Stimulated activated CD4-positive, alpha-beta T cell treated with anti-CD3 and anti-CD28 coated beads, Interleukin-4, amount 100 ng/mL, for 1 hour (primary cell): ENCODE results near the gene TMEM30B.

ENCODE experiments used
- DNase-seq: peaks from one replicate; pipeline ENCODE4 v3.0.0-alpha.2; 2020

TMEM30B gene

DNA sequence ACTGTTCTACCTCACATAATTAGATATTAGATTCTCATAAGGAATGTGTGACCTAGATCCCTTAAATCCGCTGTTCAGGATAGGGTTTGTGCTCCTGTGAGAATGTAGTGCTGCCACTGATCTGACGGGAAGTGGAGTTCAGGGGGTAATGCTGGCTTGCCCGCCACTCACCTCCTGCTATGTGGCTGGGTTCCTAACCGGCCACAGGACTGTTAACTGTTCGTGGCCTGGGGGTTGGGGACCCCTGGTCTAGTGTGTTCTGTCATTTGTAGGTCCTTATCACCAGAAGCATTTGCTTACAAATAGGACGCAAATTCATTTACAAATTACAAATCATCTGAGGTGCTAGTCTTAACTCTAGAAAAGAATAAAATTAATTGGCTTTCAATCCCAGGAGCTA lies 16.4 kb upstream of the TMEM30B start:
- no peak for DNase-seq

DNA sequence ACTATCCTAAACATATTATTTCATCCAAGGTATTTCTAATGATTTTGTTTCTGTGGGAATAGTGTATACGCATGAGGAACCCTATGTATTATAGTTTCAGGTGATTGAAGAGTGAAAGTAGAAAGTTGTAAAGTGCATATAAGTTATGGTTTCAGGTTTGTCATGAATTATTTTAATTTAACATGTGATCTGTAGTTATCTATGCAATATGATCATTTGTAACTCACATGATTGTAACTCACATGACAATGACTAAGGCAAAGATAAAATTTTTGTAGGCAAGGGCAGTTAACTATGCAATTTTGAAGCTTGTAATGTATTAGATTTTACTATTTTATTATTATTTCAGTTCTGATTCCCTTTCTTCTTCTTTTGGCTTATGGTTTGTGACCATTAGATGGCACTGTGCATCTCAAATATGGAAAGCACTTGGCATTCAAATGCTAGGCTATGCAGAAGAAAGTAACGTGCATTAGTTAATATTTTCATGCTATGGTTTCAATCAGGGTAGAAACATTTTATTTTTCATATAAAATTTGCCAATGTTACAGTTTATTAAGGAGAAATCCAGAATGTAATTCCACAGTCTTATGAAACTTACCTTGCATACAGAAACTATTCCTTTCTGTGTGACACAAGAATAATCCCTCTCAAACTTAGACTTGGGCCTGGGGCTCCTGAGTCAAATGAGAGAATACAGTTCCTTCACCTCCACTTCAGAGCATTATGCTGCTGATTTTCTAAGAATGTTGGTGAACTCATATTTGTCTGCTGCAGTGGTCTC lies 15.8 kb upstream of the TMEM30B start:
- DNase-seq = no peak

DNA sequence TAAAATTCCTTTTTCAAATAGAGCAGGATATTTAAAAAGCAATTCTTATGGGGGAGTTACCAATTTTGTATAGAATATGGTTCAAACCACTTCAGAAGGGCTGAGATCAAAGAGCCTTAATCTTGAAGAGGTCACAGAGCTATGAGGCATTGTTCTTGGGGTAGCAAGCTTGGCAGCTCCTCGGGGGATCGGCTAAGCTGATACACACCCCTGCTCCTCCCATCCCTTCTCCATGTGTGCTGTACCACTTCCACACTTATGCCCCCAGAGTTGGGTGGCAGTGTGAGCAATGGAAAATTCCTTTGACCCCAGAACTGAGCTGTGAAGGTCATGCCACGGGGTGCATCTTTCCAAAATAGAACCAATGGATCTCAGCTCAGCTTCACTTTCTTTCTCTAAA lies 15.0 kb upstream of the TMEM30B start:
- no peak for DNase-seq

DNA sequence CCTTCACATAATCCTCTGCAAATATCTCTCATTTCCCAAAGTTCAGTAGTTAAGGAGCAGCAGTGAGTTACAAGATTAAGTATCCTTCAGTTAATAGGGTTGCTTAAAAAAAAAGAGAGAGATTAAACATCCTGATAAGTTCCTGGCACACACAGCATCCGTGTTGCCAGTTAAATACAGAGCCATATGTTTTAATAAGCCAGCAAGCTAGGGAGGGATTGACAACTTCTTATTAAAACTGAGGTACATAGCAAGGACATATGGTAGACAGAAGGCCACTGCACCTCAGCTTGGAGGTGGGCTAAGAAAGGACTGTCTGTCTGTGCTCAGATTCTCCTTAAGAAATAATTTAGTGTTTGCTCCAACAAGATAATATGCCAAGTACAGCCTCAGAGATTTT lies 9.6 kb upstream of the TMEM30B start:
- no peak for DNase-seq

DNA sequence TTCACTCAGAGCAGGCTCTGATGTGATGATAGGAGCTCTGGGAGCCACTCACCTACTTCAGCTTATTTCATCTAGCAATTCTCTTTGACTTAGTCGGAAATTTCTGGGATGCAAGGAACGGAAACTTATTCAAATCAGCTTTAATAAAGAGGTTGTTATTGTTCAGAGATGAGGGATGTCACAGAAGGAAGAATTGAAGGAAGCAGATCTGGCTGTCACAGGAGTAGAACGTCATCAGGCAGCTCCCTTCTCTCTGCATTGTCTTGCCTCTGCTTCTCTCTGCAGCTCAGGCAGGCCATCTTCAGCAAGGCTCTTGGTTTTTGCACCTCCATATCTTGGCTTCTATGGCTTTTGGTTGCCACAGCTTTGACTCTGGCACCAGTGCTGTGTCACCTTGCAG lies 7.6 kb upstream of the TMEM30B start:
- DNase-seq = no peak

DNA sequence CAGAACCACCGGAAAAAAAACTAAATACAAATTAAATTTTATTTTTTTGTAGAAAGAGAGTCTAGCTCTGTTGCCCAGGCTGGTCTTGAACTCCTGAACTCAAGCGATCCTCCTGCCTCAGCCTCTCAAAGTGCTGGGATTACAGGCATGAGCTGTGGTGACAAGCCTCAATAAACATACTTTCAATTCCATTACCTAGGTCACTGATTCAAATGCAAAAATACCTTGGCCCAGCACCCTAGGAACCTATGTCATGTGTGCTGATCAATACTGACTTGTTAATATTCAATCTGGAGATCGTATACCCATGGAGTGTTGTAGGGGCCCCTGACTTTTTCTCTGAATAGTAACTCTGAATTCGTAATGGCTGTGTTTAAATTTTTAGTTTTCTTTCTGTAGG lies 7.1 kb upstream of the TMEM30B start:
- DNase-seq = no peak

DNA sequence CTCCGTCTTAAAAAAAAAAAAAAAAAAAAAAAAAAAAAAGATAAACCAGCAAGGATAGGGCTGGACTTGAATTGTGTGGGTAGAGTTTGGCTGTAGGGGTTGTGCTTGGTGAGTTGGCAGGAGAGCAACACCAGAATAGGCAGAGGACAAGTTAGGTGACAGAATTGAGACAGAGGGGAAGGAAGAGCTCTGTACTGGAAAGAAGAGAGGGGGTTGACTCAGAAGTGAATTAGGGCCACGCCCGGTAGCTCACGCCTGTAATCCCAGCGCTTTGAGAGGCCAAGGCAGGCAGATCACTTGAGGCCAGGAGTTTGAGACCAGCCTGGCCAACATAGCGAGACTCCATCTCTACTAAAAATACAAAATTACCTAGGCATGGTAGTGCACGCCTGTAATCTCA lies 6.1 kb upstream of the TMEM30B start:
- no peak for DNase-seq

DNA sequence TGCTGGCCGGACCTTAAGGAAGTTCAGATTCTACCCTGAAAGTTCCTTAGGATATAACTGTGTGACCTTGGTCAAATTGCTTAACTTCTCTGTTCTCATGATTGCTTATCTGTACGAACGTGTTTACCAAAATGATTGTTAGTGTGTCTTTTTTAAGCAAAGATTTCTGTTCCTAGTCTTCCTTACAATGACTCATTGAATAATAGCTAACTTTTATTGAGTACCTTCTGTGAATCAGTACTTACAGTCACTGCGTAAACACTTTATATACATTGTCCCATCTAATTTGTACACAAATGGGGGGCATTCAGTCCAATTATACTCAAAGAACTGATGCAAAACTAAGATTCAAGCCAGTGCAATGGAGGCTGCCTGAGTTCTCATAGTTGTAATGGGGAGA lies 4.2 kb upstream of the TMEM30B start:
- no peak for DNase-seq

DNA sequence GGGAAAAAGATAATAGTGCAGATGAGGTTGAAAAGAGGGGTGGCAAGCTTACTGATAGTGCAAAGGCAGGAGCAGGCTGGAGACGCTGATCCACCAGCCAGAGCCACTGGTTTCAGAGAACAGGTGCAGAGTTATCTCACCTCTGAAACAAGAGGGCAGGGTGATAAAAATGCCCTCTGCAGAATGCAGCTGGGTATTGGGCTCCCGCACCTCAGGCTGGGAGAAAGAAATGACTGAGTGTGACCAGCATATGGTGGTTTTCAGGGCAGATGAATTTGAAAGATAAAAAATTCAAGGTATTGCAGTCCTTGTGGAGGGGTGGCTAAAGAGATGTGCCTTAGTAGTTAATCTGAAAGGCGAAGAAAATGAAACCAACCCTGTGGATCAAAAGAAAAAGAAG lies 2.9 kb upstream of the TMEM30B start:
- no peak for DNase-seq

DNA sequence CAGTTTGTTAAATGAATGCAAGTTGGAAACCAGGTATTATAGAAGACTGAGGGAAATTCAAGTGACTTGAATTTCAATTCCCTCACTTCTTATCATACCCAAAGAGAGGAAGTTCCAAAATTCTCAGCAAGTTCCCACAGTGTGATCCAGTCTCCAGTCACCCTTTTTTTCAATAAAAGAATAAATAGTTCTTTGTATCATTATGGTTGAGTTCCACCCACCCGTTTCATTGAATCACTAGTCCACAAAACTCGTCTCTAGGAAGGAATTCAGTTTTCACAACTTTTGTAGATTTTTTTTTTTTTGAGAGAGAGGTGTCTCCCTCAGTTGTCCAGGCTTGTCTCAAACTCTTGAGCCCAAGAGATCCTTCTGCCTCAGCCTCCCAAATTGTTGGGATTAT lies 1.6 kb upstream of the TMEM30B start:
- no peak for DNase-seq

DNA sequence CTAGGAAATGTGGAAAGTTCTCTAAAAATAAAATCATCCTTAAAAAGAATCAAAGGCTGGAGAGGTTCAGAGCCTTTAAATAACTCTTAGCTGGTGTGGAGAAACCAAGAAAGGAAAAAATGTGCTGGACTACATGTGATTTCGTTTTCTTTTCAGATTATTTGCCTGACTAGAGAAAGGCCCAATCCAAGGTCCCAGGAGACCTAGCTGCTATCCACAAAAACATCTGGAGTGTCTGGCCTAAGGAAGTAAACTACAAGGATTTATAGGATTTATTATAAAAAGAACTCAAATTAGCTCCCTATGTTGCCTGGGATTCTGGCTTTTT lies 774 bp upstream of the TMEM30B start:
- DNase-seq = no peak

DNA sequence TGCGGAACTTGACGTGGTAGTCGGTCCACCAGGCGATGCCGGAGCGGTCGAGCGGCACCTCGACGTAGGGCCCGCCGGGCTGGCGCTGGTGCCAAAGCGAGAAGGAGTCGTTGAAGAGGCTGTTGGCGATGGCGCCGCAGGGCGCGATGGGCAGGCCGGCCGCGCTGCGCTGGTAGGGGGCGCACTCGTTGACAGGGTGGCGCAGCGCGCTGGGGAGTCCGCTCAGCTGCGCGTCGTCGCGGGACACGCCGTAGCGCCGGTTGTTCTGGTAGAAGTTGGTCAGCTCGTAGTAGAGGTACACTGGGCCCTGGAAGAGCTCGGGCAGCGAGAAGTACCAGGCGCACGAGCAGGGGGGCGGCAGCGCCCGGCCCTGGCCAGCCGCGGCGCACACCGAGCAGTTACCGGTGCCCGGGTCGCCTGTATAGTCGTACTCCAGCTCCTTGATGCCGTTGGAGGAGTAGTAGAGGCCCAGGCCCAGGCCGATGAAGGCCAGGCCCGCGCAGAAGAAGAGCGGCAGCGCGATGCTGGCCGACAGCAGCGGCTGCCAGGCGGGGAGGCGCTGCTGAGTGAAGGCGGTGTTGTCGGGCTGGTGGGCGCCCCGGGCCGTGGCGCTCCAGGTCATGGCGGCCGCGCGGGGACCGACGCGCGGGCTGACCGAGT lies 482 bp downstream of the TMEM30B start:
- peak; percentile 85 for DNase-seq

DNA sequence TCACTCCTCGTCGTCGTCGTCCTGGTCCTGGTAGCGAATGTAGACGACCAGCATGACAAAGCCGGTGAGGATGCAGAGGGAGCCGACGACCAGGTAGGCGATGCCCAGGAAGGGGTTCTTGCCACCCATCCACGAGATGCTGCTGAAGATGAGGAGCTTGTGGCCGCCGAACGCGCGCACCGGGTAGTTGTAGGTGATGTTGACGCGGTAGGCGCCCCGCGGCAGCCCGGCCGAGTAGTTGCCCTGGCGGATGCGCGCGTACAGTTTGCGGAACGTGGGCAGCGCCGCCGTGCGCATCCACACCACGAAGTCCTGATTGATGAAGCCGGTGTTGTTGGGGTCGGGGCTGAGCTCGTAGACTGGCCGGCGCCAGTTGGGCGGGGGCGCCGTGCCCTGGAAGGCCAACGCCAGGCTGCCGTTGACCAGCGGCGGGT lies 1.0 kb downstream of the TMEM30B start:
- peak; percentile 52 for DNase-seq

DNA sequence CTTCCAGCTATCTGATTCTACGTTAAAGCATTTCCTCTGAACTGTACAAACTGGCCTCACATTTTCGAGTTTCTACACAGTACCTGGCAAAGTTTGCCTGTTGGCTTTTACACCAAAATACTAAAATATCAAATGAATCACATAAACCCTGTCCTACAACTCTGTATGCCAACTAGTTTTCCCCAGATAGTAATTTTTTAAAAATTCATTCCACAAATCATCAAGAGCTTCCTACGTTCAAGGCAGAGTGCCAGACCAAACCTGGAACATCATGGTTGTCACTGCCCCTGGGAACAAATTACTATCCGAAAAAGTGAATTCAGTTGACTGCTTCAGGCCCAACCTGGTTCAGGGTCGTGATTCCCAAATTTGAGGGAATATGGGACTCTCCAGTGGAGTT lies 2.1 kb downstream of the TMEM30B start:
- DNase-seq = no peak

DNA sequence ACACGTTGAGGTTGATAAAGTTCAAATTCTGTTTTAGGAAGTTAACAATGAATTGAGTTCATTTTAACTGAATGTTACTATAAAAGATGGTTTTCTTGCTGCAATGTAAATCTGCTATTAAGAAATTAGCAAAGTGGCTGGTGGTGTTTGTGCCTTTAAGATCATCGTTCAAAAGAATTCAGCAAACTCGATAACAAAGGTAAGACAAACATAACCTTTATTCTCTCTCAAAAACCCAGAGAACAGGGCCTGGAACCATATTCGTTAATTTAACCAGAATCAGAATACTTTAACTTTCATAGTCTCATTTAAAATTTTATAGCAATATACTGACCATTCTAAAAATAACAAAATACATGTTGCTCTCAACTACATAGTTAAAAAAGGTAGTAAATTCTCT lies 3.4 kb downstream of the TMEM30B start:
- DNase-seq = no peak

DNA sequence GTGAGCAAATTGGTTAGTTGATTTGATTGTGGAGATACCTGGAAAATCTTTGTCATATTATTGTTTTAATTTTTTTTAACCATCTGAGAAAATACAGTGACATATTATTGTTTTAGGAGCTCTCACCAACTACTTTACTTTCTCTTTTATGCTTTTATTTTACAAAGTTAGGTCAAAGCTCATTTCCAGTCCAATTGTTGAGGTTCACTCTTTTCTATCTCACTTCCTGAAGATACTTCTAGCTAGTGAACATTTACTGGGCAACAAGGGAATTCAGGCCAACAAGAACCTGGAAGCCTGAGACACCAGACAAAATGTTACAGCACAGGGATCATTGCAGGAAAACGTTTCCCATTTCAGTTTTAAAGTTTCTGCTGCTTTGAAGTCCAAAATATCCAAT lies 3.9 kb downstream of the TMEM30B start:
- DNase-seq = no peak

DNA sequence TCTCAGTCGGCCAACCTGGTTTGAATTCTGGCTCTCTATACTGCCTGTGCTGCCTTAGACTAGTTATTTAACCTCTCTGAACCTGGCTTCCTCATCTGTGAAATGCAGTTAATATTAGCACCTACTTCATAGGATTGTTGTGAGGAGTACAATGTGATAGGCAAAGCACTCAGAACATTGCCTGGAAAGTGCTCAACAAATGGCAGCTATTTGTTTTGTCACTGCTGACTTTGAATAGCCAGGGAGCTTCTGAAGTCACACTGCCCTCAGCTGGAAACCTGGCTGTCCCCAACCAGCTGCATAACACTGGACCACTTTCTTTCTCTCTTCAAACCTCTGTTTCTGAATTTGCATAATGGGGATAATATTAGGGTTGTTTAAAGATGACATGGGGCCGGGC lies 9.6 kb downstream of the TMEM30B start:
- DNase-seq = no peak

DNA sequence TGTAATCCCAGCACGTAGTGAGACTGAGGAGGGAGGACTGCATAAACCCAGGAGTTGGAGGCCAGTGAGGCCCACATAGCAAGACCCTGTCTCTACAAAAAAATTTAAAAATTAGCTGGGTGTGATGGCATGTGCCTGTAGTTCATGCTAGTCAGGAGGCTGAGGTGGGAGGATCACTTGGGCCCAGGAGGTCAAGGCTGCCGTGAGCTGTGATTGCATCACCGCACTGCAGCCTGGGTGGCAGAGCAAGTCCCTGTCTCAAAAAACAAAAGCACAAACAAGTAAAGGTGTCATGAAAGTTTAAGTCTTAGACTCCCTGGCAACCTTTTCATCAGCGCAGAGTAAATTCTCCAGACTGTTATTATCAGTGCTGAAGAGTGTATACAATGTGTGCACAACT lies 10.4 kb downstream of the TMEM30B start:
- DNase-seq = no peak

DNA sequence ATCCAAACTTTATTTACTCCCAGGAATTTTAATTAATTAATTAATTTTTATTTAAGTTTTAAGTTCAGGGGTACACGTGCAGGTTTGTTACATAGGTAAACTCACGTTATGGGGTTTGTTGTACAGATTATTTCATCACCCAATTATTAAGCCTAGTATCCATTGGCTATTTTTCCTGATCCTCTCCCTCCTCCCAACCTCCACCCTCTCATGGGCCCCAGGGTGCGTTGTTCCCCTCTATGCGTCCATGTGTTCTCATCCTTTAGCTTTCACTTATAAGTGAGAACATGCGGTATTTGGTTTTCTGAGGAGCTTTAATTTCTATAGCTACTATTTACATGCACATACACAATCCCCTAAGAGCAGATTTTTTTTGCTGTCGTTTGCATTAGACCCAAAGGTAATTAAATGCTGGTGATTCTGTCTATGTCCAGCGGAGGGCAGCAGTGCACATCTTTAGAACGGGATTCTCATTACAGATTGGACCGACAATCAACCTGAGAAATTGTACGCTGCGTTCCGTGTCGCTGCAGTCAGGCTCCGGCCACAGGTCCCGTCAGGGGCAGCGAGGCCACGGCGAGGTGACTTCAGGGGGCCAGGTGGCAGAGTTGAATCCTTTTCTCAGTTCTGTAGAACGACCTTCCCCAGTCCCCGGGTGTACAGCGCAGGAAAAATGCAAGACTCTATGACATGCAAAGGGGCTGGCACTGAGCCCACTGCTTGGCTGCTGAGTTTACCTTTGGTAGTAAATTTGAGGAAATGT lies 11.6 kb downstream of the TMEM30B start:
- DNase-seq = peak; percentile 70

DNA sequence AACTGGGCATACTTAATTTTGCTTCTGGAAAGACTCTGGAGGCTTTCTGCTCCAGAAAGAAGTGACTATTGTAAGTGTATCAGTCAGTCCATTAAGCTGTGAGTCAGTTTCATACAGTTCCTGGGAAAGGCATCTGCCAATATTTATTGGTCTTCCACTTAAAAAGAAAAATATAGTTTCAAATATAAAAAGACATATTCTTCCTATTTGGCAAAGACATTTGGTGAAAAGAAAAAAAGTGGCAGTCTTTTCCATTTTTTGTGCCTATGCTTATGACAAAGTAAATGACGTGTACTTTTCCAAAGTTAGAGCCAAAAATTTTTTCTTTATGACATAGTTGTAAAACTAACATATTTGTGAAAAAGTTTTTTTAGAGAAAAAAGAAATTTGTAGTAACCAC lies 12.3 kb downstream of the TMEM30B start:
- no peak for DNase-seq

DNA sequence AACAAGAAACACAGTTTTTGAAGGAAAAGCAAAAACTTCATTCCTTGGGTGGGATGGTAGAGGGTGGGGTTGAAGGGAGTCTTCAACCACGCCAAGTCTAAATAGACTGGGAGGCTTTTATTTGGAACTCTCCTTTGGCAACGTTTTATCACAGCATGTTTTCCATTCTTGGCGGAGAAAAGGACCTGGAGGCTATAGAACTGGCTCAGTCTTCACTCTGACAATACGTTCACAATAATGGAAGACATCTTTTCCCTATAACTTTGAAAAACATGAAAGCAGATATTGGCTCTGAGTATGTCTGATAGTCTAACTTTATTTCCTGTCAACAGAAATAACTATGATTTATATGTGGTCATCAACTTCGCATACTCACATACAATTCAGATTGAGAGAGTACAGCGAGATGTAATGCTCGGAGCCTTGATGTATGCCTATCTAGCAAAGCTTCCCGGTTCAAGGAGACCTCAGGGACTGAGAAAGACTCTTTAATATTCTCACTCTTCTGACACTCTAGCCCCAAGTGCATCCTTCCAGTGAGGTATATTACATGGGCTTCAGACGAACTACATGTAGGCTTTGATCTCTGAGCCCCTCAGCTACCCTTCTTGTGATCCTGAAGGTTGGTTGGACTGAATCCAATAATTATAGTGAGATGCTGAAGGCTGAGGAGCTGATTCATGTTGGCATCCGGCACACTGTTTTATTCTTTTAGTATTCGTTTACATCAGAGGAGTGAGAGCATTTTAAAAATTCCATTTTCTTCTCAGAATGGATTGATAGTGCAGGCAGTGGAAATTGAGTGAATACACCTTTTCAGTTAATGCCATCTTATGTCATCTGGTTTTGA lies 14.0 kb downstream of the TMEM30B start:
- DNase-seq = no peak

DNA sequence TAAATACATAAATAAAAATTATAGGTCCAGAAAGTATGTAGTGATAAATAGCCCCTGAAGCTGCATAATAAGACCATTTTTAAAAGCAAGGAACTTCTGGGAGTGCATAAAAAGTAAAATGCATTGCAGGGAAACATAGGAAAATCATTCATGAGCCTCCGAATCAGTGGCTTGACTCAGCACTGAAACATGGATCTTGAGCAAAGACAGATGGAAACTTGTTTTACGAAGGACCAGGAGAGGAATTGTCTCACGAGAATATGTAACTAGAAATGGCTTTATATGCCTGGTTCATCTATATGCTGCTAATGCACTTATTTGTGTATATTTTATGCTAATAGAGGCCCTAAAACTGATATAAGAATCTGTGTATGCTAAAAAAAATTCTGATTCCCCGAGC lies 14.7 kb downstream of the TMEM30B start:
- no peak for DNase-seq

DNA sequence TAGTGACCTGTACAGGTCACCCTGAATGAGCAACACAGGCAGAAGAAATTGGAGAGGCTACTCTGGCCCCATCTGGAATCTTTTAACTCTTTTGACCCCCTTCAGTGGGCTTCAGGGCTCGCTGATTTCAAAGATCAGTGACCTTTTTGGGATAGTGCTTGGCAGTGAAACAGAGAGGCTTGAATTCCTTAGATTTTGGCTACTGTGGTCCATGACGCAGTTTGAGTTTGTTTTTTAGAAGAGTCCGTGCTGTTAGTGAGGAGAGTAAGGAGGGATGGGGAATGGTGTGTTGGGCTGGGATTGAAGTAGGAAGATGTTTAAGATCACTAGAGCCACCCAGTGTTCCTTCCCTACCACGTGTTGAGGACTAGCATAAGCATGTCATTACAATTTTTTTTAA lies 16.5 kb downstream of the TMEM30B start:
- no peak for DNase-seq
